ENCODE results near the gene TBC1D30.

The TBC1D30 gene

DNA sequence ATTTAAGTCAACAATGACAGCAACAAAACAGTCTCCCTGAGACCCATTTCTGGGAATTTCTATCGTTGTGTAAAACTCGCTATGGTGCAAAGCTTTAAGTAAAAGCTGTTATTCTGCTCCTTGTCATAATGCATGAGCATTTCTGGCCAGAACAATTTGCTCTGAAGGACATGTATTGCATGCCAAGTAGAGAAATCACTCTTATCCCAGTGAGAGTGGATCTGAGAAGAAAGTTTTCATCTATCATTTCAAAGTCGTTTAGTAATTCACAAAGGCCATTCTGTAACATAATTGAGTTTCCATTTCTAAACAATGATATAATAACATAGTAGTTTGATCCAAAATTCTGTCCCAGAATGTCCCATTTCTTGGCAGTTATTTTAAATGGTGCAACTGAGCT lies 86.6 kb downstream of the TBC1D30 start:
- no peak for DNase-seq (ENCODE audit: low spot score)

DNA sequence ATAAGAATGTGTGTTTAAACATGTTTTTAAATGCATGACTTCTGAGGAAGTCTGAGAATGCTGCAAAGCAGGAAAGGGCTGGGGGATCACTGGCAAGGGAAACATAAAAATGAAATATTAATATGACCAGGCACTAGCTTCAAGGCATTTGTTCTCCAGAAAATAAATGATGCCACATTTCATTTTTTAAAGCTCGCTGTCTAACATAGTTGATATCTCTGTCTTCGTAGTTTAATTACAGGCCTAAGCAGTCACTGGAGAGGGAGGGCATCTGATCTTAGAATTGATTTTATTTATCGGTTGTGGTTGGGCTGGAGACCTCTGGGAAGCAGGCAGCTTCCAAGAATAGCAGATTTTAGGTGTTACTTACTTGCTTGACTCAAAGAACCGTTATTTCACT lies 87.5 kb downstream of the TBC1D30 start:
- no peak for DNase-seq (ENCODE audit: low spot score)

DNA sequence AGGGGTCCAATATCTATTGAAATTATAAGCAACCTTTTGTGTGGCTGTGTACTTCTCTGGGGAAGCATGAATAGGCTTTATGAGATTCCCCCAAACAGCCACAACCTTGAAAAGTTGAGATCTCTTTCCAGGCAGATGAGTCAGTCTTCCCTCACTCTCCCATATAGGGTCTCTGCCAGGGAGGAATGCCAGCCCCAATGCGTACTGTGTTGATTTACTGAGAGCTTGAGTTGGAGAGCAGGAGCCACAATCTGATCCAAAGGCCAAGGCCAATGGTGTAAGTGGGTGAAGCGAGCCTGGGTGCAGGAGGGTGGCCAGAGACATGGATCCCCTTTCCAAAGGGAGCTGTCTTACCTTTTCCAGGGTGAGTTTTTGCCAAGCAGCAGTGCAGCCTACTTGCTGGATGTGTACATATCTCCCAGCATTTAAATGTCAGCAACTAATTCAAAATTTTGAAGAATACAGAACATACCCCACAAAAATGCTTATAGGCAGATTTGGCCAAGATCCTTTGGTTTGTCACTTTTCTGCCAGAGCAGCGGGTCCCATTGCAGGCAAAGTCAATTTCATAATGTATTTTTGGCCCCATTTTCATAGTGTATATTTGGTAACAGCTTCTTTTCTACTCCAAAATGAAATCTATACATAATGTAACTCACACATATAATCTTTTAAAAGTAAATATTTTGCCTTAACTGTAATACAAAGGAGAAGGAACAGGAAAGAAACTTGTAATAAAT lies 88.2 kb downstream of the TBC1D30 start:
- DNase-seq (ENCODE audit: low spot score) = no peak

DNA sequence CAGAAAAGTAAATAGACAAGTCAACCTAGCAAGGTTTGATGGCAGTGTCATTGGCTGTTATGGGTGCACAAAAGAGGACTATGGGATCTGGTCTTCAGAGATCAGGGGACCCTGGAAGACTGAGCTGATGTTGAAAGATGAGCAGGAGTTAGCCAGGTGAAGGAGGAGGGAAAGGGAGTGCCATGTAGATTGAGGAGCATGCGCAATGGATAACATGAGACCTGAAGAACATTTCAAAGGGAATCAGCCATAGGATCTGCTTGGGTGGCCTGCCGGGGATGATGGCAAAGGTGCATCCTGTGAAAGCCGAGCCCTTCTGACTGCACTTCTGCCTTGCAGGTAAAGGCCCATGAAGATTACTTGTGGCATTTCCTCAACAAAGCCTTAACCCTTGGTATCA lies 90.8 kb downstream of the TBC1D30 start:
- DNase-seq (ENCODE audit: low spot score) = no peak

DNA sequence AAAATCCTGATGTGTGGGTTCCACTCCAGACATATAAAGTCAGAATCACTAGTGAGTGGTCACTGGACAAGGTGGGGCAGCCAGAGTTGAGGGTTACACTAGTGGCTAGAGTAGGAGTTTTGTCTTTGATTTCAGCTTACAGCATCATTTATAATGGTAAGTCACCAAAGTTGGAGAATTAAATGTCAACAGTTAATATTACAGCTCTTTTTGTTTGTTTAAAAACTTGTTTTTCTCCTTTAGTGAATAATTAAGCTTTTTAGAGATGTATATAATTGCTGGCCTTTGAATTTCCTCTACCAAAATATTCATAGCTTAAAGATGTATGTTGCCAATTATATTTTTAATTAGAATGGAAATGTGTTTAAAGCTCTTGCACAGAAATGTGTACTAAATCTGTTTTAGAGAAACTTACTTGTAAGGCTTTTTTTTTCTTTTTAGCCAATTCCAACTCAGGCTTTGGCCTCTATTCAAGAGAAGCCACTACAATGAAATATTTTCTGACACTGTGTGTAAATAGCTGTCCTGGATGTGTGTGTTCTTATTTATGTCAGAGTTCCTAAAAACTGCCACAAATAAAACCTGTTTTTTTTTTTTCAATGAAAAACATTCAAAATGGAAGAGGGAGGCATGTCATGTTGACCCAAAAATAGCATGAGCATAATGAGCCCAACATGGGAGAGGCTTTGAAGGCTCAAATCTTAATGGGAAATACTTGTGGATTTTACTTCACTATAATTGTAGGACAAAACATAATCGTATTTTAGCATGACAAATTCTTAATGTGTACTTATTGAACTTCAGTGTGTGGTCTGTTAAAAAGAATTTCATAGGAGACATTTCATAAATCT lies 92.2 kb downstream of the TBC1D30 start:
- DNase-seq (ENCODE audit: low spot score) = no peak

DNA sequence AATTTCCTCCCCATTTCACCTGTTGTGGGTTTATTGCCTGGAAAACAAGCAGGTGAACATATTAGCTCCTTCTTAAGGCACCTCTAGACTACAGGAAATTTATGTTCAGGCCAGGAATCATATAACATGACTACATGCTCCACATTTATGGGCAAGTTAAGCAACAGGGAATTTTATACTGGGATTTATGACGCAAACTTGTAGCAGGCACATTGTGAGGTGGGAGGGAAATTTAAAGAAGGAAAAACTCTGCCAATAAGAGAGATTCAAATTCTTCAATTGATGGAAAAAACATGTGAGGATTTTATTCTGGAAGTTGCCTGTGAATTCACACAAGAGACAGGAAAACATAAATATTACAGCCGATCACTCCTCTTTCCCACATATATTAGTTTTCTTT lies 93.9 kb downstream of the TBC1D30 start:
- DNase-seq (ENCODE audit: low spot score) = no peak

DNA sequence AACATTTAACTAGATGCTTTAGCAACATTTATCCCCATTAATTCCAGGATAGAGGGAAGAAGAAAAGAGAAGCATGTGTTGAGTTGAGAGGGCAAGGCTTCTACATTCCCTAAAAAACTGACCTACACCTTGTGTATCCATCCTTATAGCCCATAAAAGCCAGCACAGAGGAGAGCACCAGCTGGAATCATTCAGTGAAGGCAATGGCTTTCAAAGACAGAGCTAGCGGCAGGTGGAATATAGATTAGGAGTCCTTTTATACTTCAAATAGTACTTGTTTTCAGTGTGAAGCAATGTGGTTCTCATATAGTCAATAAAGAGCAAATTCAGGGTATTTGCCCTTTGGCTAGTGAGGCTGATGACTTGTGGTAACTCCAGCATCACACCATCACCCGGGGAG lies 94.4 kb downstream of the TBC1D30 start:
- DNase-seq (ENCODE audit: low spot score) = no peak

DNA sequence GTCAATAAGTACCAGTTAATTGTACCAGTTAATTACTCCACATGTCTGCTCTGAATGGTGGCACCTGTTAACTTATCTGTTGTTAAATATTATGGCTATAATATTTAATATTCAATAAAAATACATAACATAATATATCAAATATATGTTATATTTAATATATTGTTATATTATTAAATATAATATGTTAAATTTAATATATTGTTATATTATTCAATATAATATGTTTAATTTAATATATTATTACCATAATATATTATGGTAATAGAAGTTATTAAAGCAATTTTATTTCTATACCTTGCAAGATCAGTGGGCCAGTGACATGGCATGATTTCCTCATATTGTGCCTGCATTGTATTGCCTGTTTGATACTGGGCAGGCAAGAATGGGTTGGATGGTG lies 98.4 kb downstream of the TBC1D30 start:
- DNase-seq (ENCODE audit: low spot score) = no peak

DNA sequence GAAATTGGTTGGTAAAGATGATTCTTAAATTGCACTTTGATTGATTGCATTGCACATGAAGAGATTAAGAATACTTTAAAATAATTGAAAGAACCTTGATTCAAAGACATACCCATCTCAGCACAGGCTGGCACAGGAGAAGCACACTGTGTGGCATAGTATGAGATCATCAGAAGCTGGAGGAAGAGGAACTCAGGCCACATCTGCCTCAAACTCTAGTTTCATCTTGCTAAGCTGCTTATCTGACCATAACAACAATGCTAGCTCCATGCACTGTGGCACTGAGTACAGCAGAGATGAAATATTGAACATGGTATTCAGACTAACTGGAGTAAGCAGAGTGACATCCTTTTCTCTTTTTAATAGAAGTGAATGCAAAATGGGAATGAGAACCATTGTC lies 99.1 kb downstream of the TBC1D30 start:
- no peak for DNase-seq (ENCODE audit: low spot score)

Measured in SK-N-DZ (cell line).